KOPT-K1 (cell line): ENCODE measurements around the gene ZNF217.
A peak's percentile ranks its signal among the peaks of the same experiment; 100 is the strongest.
"Not testable (repeated sequence)": the region's sequence is repeated elsewhere in the genome, so short reads cannot be mapped to it uniquely, and the experiment has no call there.

Experiments
- H3K27ac ChIP-seq: fragments of 200-600 bp; sonication (generic); 2 replicates; pipeline ENCODE4 v1.5.1; 2016; ENCODE audit warnings: antibody characterized with exemption, mild to moderate bottlenecking, low read depth, low read length; ENCODE audit not compliant: poor library complexity, severe bottlenecking
- H3K36me3 ChIP-seq: fragments of 200-600 bp; sonication (generic); 2 replicates; pipeline ENCODE4 v1.5.1; 2017; ENCODE audit warnings: antibody characterized with exemption, mild to moderate bottlenecking, low read length, moderate library complexity; ENCODE audit not compliant: insufficient read depth
- H3K9me3 ChIP-seq: fragments of 200-600 bp; sonication (generic); 2 replicates; pipeline ENCODE4 v1.5.1; 2017; ENCODE audit warnings: antibody characterized with exemption, low read length, mild to moderate bottlenecking; ENCODE audit not compliant: insufficient read depth, poor library complexity, severe bottlenecking

ZNF217 gene

GRCh38 chr20:53595742-53596141 lies 2.1 kb upstream of the ZNF217 start:
- H3K27ac ChIP-seq = peak overlapping the region; percentile 83

DNA sequence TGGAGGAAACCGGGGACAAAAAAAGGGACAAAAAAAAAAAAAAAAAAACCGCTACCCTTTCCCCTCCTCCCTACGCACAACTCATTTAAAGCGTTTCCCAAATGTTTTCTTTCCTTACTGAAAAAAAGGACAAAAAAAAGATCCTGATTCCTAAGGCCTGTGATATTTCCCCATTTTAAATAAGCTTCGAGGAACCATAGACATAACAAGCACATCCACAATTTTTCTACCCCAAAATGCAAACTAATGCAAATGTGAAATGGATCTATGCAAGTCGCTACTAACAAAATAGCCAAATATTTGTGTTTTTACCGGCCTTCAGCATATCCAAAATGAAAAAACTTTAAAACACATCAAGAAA lies 1.4 kb upstream of the ZNF217 start:
- H3K36me3 ChIP-seq = no peaks in the 10 kb centered on the region
- peak overlapping the region; percentile 83 for H3K27ac ChIP-seq
- no peaks in the 10 kb centered on the region for H3K9me3 ChIP-seq

More at GRCh38 chr20:53595742-53596141, 2.1 kb upstream of the ZNF217 start:
- H3K9me3 ChIP-seq, H3K36me3 ChIP-seq: not testable (repeated sequence)

- no peaks in the 10 kb centered on the region for H3K36me3 ChIP-seq
- peak overlapping the region; percentile 87 for H3K27ac ChIP-seq
- H3K9me3 ChIP-seq = no peaks in the 10 kb centered on the region
Observed at GRCh38 chr20:53594068-53595017, 704 bp upstream of the ZNF217 start.

- no peaks in the 10 kb centered on the region for H3K9me3 ChIP-seq
- H3K27ac ChIP-seq = peak overlapping the region; percentile 87
- H3K36me3 ChIP-seq = no peaks in the 10 kb centered on the region
Observed at GRCh38 chr20:53592992-53593465, 610 bp downstream of the ZNF217 start.

DNA sequence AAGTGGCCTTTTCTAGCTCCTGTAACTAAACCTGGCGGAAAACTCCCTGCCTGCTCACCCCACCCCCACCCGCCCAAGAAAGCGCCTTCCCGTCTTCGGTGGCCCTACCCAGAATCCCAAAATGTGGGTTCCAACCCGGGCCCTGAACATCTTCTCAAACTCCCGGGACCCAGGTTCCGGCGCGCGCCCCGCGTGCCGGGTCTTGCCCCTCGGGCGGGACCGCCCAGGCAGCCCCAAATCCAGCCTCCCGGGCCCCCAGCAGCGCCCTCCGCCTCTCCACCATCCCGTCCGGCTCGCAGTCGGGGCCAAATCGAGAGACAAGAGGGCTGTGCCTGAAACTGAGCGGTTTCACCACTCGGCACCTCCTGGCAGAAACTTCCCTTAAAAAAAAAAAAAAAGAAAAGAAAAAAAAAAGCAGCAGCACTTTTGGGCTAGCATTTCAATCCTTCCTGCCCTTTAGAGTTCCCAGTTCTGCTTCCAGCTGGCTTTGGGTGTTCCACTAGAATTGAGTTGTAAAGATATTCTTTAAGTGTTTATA lies 1.1 kb downstream of the ZNF217 start:
- peak overlapping the region; percentile 87 for H3K27ac ChIP-seq
- not testable (repeated sequence) for H3K9me3 ChIP-seq, H3K36me3 ChIP-seq

DNA sequence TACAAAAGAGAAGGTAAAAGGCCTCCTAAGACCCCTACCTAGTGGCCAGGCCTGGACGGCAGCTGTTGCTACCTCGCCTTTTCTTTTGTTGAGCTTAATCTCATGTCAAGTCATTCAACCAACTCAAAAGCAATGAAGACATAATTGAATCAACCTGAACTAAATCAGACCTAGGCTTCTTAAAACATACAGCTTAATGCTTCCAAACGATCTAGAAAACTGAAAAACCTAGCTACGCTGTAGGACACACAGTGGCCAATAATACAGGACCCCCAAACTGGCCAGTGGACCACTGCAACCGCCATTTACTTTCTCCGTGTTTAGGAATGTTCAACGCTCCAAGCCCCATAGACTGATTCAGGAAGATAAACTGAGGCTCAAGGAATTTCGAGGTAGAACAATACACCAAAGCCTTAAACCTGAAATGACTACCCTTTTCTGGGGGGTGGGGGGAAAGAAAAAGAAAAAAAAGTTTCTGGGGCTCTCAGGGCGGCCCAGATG lies 1.6 kb downstream of the ZNF217 start:
- peak overlapping the region; percentile 87 for H3K27ac ChIP-seq
- not testable (repeated sequence) for H3K9me3 ChIP-seq, H3K36me3 ChIP-seq

DNA sequence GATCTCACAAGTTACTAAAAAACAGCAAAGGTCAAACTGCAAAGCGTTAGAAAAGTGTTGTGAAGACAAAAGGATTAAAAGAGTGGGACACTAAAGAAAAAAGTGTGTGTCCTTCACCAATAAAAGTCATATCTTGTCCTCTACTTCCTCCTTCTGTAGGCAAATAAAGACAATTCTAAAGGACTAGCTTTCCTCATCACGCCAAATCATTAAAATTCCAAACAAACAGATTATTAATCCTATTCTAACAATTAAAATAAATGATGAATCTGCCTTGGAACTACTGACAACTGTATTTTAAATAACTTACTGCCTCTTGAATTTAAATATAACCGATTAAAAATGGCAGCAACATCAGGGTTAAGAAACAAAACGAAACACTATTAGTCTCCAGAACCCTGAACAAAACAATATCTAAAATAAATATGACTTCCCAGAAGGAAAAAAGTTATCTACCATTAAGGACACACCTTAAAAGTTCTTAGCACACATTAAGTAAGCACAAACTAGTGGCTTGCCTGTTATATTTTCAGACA lies 2.4 kb downstream of the ZNF217 start:
- H3K9me3 ChIP-seq, H3K36me3 ChIP-seq: not testable (repeated sequence)
- peak overlapping the region; percentile 87 for H3K27ac ChIP-seq

- H3K36me3 ChIP-seq, H3K9me3 ChIP-seq: not testable (repeated sequence)
- peak overlapping the region; percentile 87 for H3K27ac ChIP-seq
Observed at GRCh38 chr20:53590608-53591007, 3.0 kb downstream of the ZNF217 start.

GRCh38 chr20:53590122-53590521 lies 3.5 kb downstream of the ZNF217 start:
- not testable (repeated sequence) for H3K36me3 ChIP-seq, H3K9me3 ChIP-seq
- H3K27ac ChIP-seq = peak overlapping the region; percentile 87

- not testable (repeated sequence) for H3K9me3 ChIP-seq, H3K36me3 ChIP-seq
- H3K27ac ChIP-seq = peak overlapping the region; percentile 87
Observed at GRCh38 chr20:53589321-53590065, 4.1 kb downstream of the ZNF217 start.

- H3K9me3 ChIP-seq, H3K27ac ChIP-seq, H3K36me3 ChIP-seq: not testable (repeated sequence)
Observed at GRCh38 chr20:53587157-53587703, 6.4 kb downstream of the ZNF217 start.

DNA sequence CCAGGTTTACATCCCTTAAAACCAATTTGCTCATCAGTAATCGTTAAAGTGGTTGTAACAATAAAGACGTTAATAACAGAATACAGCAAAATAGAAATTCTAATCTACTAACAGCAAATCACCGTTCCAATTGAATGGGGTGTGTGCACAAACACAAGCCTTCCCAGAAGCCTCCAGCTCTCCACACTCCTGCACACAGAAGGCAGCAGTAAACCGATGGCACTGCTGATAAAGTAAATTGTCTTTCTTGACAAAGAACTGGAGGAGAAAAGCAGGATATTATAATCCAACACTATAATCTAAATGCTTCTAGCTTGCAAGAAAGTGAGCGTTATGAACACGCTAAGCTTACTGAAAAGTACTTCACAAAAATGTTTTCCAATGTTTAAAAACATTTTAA lies 7.0 kb downstream of the ZNF217 start:
- Histone ChIP-seq H3K36me3 (peaks cover 15% of the 10 kb centered on the region), H3K27ac (peak overlapping the region; percentile 38), H3K9me3 (no peaks in the 10 kb centered on the region)

DNA sequence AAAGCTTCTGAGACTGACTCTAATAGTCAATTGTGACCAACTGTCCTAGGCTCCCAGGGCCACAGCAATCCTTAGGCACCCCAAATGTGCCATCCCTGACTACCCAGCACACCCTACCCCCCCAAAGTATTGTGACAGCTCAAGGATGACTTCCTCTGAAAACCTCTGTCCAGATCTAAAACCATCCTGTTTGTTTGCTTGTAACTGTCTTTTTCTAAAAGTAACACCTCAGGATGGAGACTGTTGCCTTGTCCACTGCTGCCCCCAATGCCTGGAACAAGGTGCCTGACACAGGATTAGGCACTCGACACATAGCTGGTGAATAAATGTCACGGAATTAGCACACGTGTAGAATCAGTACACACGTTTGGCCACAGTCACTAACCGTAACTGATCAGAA lies 7.7 kb downstream of the ZNF217 start:
- H3K9me3 ChIP-seq, H3K27ac ChIP-seq: not testable (repeated sequence)
- H3K36me3 ChIP-seq = peaks cover 22% of the 10 kb centered on the region

GRCh38 chr20:53585004-53585569 lies 8.6 kb downstream of the ZNF217 start:
- not testable (repeated sequence) for H3K27ac ChIP-seq, H3K9me3 ChIP-seq
- H3K36me3 ChIP-seq = peaks cover 30% of the 10 kb centered on the region
